HepG2 (cell line): ENCODE measurements around the gene RHOG. TPM values are rescaled to one million over a fixed set of nuclear protein-coding genes. Genes with fewer than 3 reads are reported as not detected.

ENCODE experiments used
- ATAC-seq: fragments of 200-7000 bp; cut with Tn5 transposase; 3 replicates; pipeline ENCODE4 v1.9.1; 2020; ENCODE audit warnings: mild to moderate bottlenecking, moderate library complexity
- BruUV-seq: library from RNA; stranded (reverse); fragments of 400-500 nt; replicated peaks from 2 replicates; lab custom pipeline; 2021; lab: Mats Ljungman, UMichigan
- CTCF ChIA-PET: fragments of 300-600 bp; formaldehyde crosslinking; extraction: SDS; loops from one replicate; lab custom pipeline; 2021; ENCODE audit warnings: low total read pairs, inconsistent platforms, low intra/inter-chr PET ratio; lab: Yijun Ruan, JAX
- POLR2A ChIA-PET: fragments of 350-600 bp; sonication (Branson Sonifier 250); formaldehyde crosslinking; loops from one replicate; lab custom pipeline; 2020; ENCODE audit warnings: antibody characterized with exemption, inconsistent platforms; lab: Yijun Ruan, JAX
- DNase-seq: peaks from one replicate; pipeline ENCODE4 v3.0.0-alpha.2; 2015; ENCODE audit warnings: low spot score
- FAIRE-seq: peaks from 3 replicates; lab custom pipeline; 2011; peaks lifted over from hg19 to GRCh38; lab: Jason Lieb, UNC
- H2AFZ ChIP-seq: one replicate; pipeline ENCODE4 v1.6.1; 2011; ENCODE audit warnings: low read length, inconsistent platforms
- H3K27ac ChIP-seq: fragments of 300-600 bp; 3 replicates; pipeline ENCODE4 v1.8.0; 2011; ENCODE audit warnings: mixed run types, mild to moderate bottlenecking, mixed read lengths, low read length, inconsistent platforms; ENCODE audit not compliant: insufficient read depth; ENCODE audit errors: extremely low read length
- H3K27me3 ChIP-seq, 2 experiments: fragments of 200-600 bp in 1 of 2; 2 replicates in 1 of 2; 3 replicates in 1 of 2; pipeline versions ENCODE4 v1.6.0 to v1.8.0; 2011; ENCODE audit warnings: low read length in 2 of 2, mild to moderate bottlenecking in 2 of 2, moderate library complexity in 2 of 2, inconsistent platforms in 1 of 2; ENCODE audit not compliant: insufficient read depth in 2 of 2, control insufficient read depth in 1 of 2
- H3K36me3 ChIP-seq, 2 experiments: fragments of 200-600 bp in 1 of 2; replicated peaks in 1 of 2; 2 replicates in 1 of 2; 3 replicates in 1 of 2; pipeline versions ENCODE4 v1.5.1 to v1.8.0; 2011; ENCODE audit warnings: low read length in 2 of 2, inconsistent platforms in 1 of 2; ENCODE audit not compliant: insufficient read depth in 2 of 2, control insufficient read depth in 1 of 2
- H3K4me1 ChIP-seq: 2 replicates; pipeline ENCODE4 v1.5.1; 2012; ENCODE audit warnings: low read length, inconsistent platforms; ENCODE audit not compliant: insufficient read depth
- H3K4me2 ChIP-seq: 2 replicates; pipeline ENCODE4 v1.6.0; 2011; ENCODE audit warnings: low read depth, low read length, inconsistent platforms
- H3K4me3 ChIP-seq, 3 experiments: fragments of 200-600 bp in 1 of 3; sonication (generic), shearing (Covaris generic) in 1 of 3; replicated peaks in 1 of 3; 2 replicates each; pipeline ENCODE4 v1.5.1; 2011 to 2016; ENCODE audit warnings: low read length in 3 of 3, inconsistent platforms in 2 of 3, low read depth in 2 of 3, mild to moderate bottlenecking in 2 of 3, control low read depth in 1 of 3, mixed read lengths in 1 of 3; ENCODE audit not compliant: insufficient read depth in 1 of 3
- H3K79me2 ChIP-seq: one replicate; pipeline ENCODE4 v1.6.1; 2011; ENCODE audit warnings: low read length, inconsistent platforms; ENCODE audit not compliant: insufficient read depth
- H3K9ac ChIP-seq: 2 replicates; pipeline ENCODE4 v1.6.0; 2011; ENCODE audit warnings: mild to moderate bottlenecking, low read depth, low read length, inconsistent platforms; ENCODE audit not compliant: insufficient read depth
- H3K9me3 ChIP-seq: 2 replicates; pipeline ENCODE4 v1.5.1; 2012; ENCODE audit warnings: mild to moderate bottlenecking, low read length
- H4K20me1 ChIP-seq: 2 replicates; pipeline ENCODE4 v1.6.0; 2011; ENCODE audit warnings: inconsistent platforms, mild to moderate bottlenecking, low read length, moderate library complexity; ENCODE audit not compliant: insufficient read depth
- CSRNP2 ChIP-seq: sonication (generic); formaldehyde crosslinking; conservative IDR thresholded peaks from 2 replicates; pipeline ENCODE4 v1.8.0; 2022; ENCODE audit warnings: low read depth, missing genetic modification reagents
- FOXA1 ChIP-seq, 2 experiments: fragments of 450-650 bp in 1 of 2; sonication (generic) in 1 of 2; formaldehyde crosslinking in 1 of 2; IDR thresholded peaks; 2 replicates each; pipeline versions ENCODE4 v1.4.0 to v1.6.1; 2016 to 2020; ENCODE audit warnings: missing genetic modification reagents in 1 of 2
- HNF1A ChIP-seq, 2 experiments: sonication (generic) in 1 of 2; formaldehyde crosslinking in 1 of 2; IDR thresholded peaks; 2 replicates each; pipeline versions ENCODE4 v1.4.0 to v1.6.1; 2016 to 2020; ENCODE audit warnings: borderline replicate concordance in 1 of 2, low read depth in 1 of 2, mild to moderate bottlenecking in 1 of 2, missing genetic modification reagents in 1 of 2
- PRPF4 ChIP-seq: fragments of 200-400 bp; formaldehyde crosslinking; IDR thresholded peaks from 2 replicates; pipeline ENCODE4 v1.6.1; 2016; ENCODE audit warnings: low read length, low read depth; ENCODE audit not compliant: poor library complexity, severe bottlenecking
- TARDBP ChIP-seq: sonication (generic); formaldehyde crosslinking; IDR thresholded peaks from 2 replicates; pipeline ENCODE4 v1.8.0; 2022; ENCODE audit warnings: mild to moderate bottlenecking, missing genetic modification reagents
- TSC22D2 ChIP-seq: sonication (generic); formaldehyde crosslinking; IDR thresholded peaks from 2 replicates; pipeline ENCODE4 v1.5.1; 2020; ENCODE audit warnings: missing genetic modification reagents, mild to moderate bottlenecking, borderline replicate concordance
- ZC3H13 ChIP-seq: sonication (generic); formaldehyde crosslinking; IDR thresholded peaks from 2 replicates; pipeline ENCODE4 v1.8.1; 2023; ENCODE audit warnings: mild to moderate bottlenecking, missing genetic modification reagents, moderate library complexity
- ZNF280D ChIP-seq: sonication (generic); formaldehyde crosslinking; IDR thresholded peaks from 2 replicates; pipeline ENCODE4 v1.5.1; 2020; ENCODE audit warnings: mild to moderate bottlenecking, missing genetic modification reagents
- ZNF788 ChIP-seq: sonication (generic); formaldehyde crosslinking; IDR thresholded peaks from 2 replicates; pipeline ENCODE4 v1.5.0; 2020; ENCODE audit warnings: mild to moderate bottlenecking, missing genetic modification reagents, borderline replicate concordance
- ZNF841 ChIP-seq: sonication (generic); formaldehyde crosslinking; IDR thresholded peaks from 2 replicates; pipeline ENCODE4 v1.8.1; 2023; ENCODE audit warnings: missing genetic modification reagents, borderline replicate concordance
- WGBS: methylation state at CpG from one replicate; pipeline ENCODE4 v1.1.6; 2017; ENCODE audit warnings: low lambda C conversion rate; 5-methylcytosine and 5-hydroxymethylcytosine counted together
- in situ Hi-C: cut with HindIII; loops from 2 replicates; pipeline ENCODE4 v1.10.0; 2017; ENCODE audit warnings: low pct_unique_long_range_greater_than_20kb; ENCODE audit not compliant: extremely low pct_ligation_motif_present
- intact Hi-C: fragments of 100-400 bp; cut with micrococcal nuclease; formaldehyde crosslinking; loops from one replicate; pipeline ENCODE4 v1.10.0; 2022; ENCODE audit not compliant: unreplicated experiment
- polyA plus RNA-seq, 8 experiments: library from polyadenylated mRNA; depleted of rRNA in 3 of 8; stranded (reverse) in 7 of 8; unstranded in 1 of 8; fragments of >200 nt; fragmentation: Illumina TruSeq in 4 of 8; extraction: Trizol in 4 of 8; gene quantifications; 2 replicates each; pipeline versions ENCODE4 v1.2.1 to v1.2.3, GENCODE V29; 2011 to 2016; ENCODE audit warnings: low read depth in 4 of 8, missing spikeins in 1 of 8, mixed read lengths in 1 of 8; ENCODE audit not compliant: insufficient read depth in 1 of 8
- total RNA-seq, 5 experiments: library from RNA; depleted of rRNA; stranded (reverse); fragments of >200 nt; fragmentation: Illumina TruSeq; extraction: Trizol; gene quantifications; 2 replicates each; pipeline ENCODE4 v1.2.3, GENCODE V29; 2016; ENCODE audit warnings: low read depth in 1 of 5

The RHOG gene
- total and polyA plus RNA-seq, 2 of the 13 experiments (the other 11 are each of a cell fraction or from before 2014, with no cell fraction given), result 7.7 to 23.4 TPM

- TF ChIP-seq HNF1A (IDR thresholded peaks at IDR 0.05; ENCODE audit: low read depth) (no peak), HNF1A (CRISPR knock-in tag; IDR thresholded peaks at IDR 0.05; ENCODE audit: borderline replicate concordance) (0 out of 2 replicates have a peak, but pooled peaks have one; percentile 17), ZNF841 (no peak)
Measured at GRCh38 chr11:3824714-3825472, 15.9 kb downstream of the RHOG start (continued).

GRCh38 chr11:3823762-3824506, 16.8 kb downstream of the RHOG start:
- DNase-seq, result no peak
- Histone ChIP-seq H3K9me3 (no peaks in the 10 kb centered on the region), H3K27ac (no peak overlapping the region), H3K4me3 (no peak overlapping the region), H3K79me2 (no peaks in the 10 kb centered on the region), H4K20me1 (peaks cover 3% of the 10 kb centered on the region; the same call in 1 of the 2 replicates), H3K9ac (no peak overlapping the region), H3K27me3 (no peaks in the 10 kb centered on the region), H3K4me2 (no peak overlapping the region), H3K36me3 (peaks cover 7 to 32% of the 10 kb centered on the region in 2 experiments; a peak in 4 of 5 replicates), H2AFZ (no peak overlapping the region), H3K4me1 (no peaks in the 10 kb centered on the region)
- in situ Hi-C loops (no loop called here), intact Hi-C loops (loop anchor here (1.0 kb wide), 2 partner anchors 17 to 248 kb away; no protein-coding TSS in a partner anchor)
- BruUV-seq, result no TSS peak
- no peak for ATAC-seq
- CTCF ChIA-PET, result interaction anchor here (0.8 to 2.5 kb wide), 2 partner anchors 18 to 249 kb away, joined by 4 to 15 read pairs; no protein-coding TSS in a partner anchor
- FAIRE-seq, result no peak
- POLR2A ChIA-PET, result no interaction called here
- 94% methylated on average over 23 of the region's 30 CpGs for WGBS
- TF ChIP-seq CSRNP2 (CRISPR knock-in tag) (no peak), FOXA1 (IDR thresholded peaks at IDR 0.05) (no peak), FOXA1 (CRISPR knock-in tag; IDR thresholded peaks at IDR 0.05) (no peak), ZC3H13 (CRISPR knock-in tag) (0 out of 2 replicates have a peak, but pooled peaks have one; percentile 13), ZNF788 (no peak), PRPF4 (no peak), ZNF280D (CRISPR knock-in tag) (no peak), TARDBP (no peak), TSC22D2 (CRISPR knock-in tag) (no peak)
